Stimulated activated effector memory CD8-positive, alpha-beta T cell treated with anti-CD3 and anti-CD28 coated beads, Interleukin-12 subunit alpha, Interleukin-12 subunit beta, amount 100 ng/mL, for 72 hours (primary cell): Measurements from ENCODE around the gene SLC25A21.

Experiments used
- ATAC-seq: fragments of 150-1000 bp; cut with Tn5 transposase; 2 replicates; pipeline ENCODE4 v1.10.0; 2021
- DNase-seq, 2 donors: peaks; one replicate each; pipeline ENCODE4 v3.0.0; 2021 to 2022; ENCODE audit warnings: low spot score in 2 of 2
- H3K27ac Mint-ChIP-seq: one replicate; pipeline ENCODE4 v1.8.0; 2022; ENCODE audit warnings: mild to moderate bottlenecking, mixed read lengths
- H3K36me3 Mint-ChIP-seq: one replicate; pipeline ENCODE4 v1.8.0; 2022; ENCODE audit warnings: mild to moderate bottlenecking, mixed read lengths
- H3K4me1 Mint-ChIP-seq: one replicate; pipeline ENCODE4 v1.8.0; 2022; ENCODE audit warnings: mixed read lengths
- H3K4me3 Mint-ChIP-seq: one replicate; pipeline ENCODE4 v1.8.0; 2022; ENCODE audit warnings: mild to moderate bottlenecking, mixed read lengths
- H3K9me3 Mint-ChIP-seq: one replicate; pipeline ENCODE4 v1.8.0; 2022; ENCODE audit warnings: mixed read lengths

Gene SLC25A21

DNA sequence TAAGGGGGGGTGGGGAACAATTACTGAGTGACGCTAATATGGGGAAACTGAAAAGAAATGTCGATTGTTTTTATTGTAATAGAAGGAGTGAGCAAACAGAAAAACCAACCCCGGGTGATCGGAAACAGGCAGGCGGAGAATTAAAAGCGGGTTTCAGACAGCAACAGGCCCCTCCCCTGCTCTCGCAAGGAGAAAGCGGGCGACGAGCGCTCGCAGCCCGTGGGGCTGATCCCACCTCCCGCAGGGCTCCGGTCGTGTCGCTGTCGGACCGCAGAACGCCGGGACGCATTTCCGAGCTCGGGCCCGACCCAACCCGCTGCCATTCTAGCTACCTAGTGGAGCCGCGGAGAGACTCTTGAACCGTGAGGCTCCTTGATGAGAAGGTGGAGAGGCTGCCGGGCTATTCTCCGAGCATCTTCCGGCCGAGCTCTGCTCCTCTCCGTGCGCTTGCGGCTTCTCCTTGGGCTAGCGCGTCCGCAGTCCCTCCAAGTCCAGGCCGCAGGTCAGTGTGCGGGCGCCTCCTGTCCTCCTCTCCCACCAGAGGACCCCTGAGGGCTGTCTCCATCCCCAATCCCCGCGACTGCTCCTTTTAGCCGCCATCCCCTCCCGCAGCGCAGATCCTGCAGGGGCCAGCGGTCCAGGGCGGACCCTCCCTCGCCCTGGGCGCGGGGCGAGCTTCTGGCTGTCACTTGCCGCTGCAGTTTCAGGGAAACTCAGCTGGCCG lies 514.8 kb downstream of the SLC25A21 start:
- no peak overlapping the region for H3K27ac Mint-ChIP-seq
- ATAC-seq, result no peak
- no peak overlapping the region for H3K4me3 Mint-ChIP-seq
- no peak for DNase-seq
- H3K9me3 Mint-ChIP-seq, result no peaks in the 10 kb centered on the region
- H3K4me1 Mint-ChIP-seq, result peaks cover 28% of the 10 kb centered on the region
- H3K36me3 Mint-ChIP-seq, result peaks cover 20% of the 10 kb centered on the region

DNA sequence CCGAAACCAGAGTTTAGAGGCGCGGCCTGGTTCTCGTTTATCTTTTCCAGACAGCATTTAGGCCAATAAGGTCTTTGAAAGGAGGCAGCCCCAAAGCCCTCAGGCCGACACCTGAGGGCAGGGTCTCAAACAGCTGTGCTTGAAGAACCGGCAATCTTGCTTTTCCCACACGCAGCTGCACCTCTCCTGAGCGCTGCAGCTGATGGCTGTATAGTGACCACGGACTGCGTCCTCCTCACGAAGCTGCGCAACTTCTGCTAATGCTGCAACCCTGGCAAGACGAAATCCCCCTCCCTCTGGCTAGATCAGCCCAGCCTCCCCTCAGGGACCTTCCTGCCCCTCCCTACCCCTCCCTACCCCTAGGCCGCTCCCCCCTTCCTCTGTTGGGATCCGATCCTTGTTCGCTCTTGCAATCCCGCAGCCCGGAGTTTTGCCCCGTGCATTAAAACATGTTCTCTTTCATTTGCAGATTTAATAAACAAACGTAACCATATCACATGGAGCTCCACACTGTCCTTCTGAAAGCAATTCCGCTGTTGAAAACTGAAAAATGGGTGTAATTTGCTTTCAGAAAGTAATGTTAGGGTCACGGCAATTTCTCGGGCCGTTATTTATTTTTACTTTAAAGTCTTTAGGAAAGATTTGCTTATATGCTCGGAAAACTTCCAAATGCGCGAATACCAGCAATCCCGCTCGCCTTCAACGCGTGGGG lies 515.6 kb downstream of the SLC25A21 start:
- H3K4me3 Mint-ChIP-seq, result no peak overlapping the region

DNA sequence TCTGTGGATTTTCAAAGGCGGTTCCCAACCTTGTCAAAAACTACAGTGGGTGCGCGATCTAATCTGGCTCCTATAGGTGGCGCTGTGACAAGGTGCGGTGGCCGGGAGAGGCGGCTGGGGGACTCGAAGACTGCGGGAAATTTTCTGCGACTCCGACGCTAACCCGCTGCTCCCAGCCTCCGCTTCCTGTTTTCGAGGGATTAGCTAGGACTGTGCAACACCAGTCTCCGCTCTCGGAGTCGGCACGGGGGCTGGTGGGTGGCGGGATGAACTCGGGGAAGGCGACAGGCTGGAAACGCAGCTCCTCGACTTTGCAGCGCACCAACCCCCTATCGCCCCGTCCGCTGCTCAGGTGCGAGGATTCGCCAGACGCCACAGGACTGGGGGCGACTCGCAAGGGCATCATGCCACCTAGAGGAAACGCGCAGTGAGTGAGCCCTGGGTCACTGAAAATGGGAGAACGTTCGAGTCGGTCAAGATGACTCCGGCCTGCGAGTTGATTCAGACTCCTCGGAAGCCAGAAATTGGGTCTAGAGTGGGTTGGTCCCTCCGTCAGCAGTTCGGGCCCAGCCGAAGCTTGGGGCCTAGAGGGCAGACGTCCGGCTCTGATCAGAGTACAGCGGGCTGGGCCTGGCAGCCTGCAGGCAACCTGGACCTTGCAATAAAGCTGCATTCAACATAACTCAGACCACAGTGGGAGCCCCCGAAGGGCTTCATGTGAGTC lies 516.3 kb downstream of the SLC25A21 start:
- DNase-seq (peak in 1 of 2 donors; percentile 48), ATAC-seq (peak; percentile 25)
- H3K4me3 Mint-ChIP-seq, result no peak overlapping the region

More for the DNA sequence above, 515.6 kb downstream of the SLC25A21 start:
- no peak overlapping the region for H3K27ac Mint-ChIP-seq
- peaks cover 20% of the 10 kb centered on the region for H3K36me3 Mint-ChIP-seq
- DNase-seq (no peak), ATAC-seq (no peak)
- H3K9me3 Mint-ChIP-seq, result no peaks in the 10 kb centered on the region
- peaks cover 21% of the 10 kb centered on the region for H3K4me1 Mint-ChIP-seq

DNA sequence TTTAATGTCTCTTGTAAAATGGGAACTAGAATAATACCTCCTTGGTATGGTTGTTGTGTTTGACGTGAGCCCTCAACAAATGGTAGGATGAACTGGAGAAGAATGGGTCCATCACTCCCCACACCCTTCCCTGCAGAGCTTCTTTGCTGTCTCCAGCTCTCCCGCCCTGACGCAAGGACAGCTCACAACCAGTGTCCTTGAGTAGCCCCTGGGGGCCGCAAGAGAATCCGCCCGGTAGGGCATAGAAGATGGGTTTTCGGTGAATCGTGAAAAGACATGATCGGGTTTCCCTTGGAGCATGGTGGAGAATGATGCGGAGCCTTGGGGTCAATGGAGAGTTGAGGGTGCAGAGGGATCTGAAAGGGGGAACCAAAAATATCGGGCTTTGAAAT lies 516.8 kb downstream of the SLC25A21 start:
- ATAC-seq (no peak), DNase-seq (no peak)
- H3K36me3 Mint-ChIP-seq, result peaks cover 20% of the 10 kb centered on the region
- no peaks in the 10 kb centered on the region for H3K9me3 Mint-ChIP-seq
- peaks cover 16% of the 10 kb centered on the region for H3K4me1 Mint-ChIP-seq
- no peak overlapping the region for H3K4me3 Mint-ChIP-seq
- no peak overlapping the region for H3K27ac Mint-ChIP-seq

More for the DNA sequence above, 516.3 kb downstream of the SLC25A21 start:
- H3K27ac Mint-ChIP-seq, result no peak overlapping the region
- H3K36me3 Mint-ChIP-seq, result peaks cover 20% of the 10 kb centered on the region
- H3K9me3 Mint-ChIP-seq, result no peaks in the 10 kb centered on the region
- peaks cover 16% of the 10 kb centered on the region for H3K4me1 Mint-ChIP-seq

DNA sequence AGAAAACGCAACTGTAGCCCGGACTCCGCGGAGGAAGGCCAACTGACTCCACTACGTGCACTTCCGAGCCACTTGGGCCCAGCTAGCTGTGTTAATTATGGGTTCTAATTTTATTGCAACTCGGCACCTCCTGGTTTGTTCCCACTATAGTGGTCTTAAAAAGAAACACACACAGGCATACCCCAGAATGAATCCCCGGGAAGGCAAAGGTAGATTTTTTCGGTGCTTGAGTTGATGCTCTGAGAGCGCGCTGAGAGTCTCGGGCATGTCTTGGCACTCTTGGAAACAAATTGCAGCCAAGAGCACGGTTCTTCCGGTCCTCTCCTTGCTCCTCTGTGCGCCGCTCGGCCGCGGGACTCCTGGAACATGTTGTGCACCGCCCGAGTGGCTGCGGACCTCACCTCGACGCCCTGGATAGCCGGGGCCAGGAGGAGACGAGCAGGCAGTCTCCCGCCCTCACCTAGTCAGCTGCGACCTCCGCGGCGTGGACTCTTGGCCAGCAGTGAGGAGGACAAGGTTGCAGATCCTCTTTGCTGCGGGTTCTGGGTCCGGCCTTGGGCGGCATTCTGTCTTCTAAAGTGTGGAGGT lies 517.5 kb downstream of the SLC25A21 start:
- ATAC-seq (no peak), DNase-seq (no peak)
- H3K4me3 Mint-ChIP-seq, result no peak overlapping the region

DNA sequence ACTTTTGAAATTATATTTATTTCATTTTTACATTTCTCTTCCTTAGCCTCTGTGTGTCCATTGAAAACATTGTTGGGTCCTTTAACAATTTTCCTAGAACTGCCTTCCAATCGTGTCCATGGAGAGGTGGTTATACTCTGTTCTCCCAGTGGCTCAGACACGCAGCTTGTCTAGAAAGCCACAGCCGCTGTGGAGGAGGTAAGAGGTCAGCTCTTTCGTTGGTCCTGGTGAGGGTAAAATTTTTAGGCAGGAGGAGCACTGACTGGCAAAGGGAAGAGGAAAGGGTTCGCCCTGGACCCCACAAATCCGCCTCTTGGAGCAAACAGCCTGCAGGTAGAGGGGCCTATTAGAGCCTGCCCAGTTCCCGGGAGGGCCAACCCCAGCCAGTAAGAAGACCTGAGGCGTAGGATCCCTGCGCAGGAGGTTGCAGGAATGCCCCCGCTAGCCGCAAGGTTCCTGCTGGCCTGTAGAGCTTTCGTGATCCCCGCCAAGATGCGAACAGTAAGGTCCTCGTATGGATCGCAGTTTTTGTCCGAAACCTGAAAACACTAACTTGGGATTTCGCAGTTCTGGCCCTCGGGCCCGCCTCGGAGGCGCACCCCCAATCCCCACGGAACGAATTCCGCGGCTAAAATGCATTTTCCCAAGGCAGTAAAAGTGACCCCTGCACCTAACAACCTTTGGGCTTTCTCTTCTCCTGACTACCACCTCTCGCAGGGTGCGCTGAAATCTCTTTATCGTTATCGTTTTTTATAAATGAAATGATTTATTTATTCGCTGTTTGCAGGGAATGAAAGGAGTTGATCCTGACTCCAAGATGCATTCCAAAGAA lies 518.2 kb downstream of the SLC25A21 start:
- Mint-ChIP-seq H3K4me1 (peaks cover 16% of the 10 kb centered on the region), H3K9me3 (no peaks in the 10 kb centered on the region), H3K4me3 (no peak overlapping the region), H3K36me3 (peaks cover 17% of the 10 kb centered on the region), H3K27ac (no peak overlapping the region)
- no peak for ATAC-seq
- no peak for DNase-seq

More for the DNA sequence above, 517.5 kb downstream of the SLC25A21 start:
- no peaks in the 10 kb centered on the region for H3K9me3 Mint-ChIP-seq
- H3K36me3 Mint-ChIP-seq, result peaks cover 20% of the 10 kb centered on the region
- H3K27ac Mint-ChIP-seq, result no peak overlapping the region
- peaks cover 16% of the 10 kb centered on the region for H3K4me1 Mint-ChIP-seq

DNA sequence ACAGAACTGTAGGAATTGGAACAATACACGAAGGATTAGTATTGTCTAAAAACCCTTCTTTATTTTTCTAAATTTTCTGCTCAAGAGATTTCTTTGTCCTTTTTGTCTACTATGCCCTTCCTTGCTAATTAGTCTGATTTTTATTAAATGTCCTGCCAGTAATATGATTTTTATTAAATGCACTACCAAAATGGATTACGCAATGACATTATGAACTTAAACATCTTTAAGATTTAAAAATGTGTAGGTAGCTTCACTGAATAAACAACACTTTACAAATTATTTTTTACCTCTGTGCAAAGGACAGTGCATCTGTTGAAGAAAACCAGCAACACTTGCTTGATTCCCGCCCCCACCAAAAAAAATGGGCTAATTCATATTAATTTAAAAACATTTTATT lies 519.0 kb downstream of the SLC25A21 start:
- peaks cover 14% of the 10 kb centered on the region for H3K36me3 Mint-ChIP-seq
- peaks cover 17% of the 10 kb centered on the region for H3K4me1 Mint-ChIP-seq
- DNase-seq, result no peak
- ATAC-seq, result no peak
- H3K9me3 Mint-ChIP-seq, result no peaks in the 10 kb centered on the region
- H3K4me3 Mint-ChIP-seq, result no peak overlapping the region
- no peak overlapping the region for H3K27ac Mint-ChIP-seq

DNA sequence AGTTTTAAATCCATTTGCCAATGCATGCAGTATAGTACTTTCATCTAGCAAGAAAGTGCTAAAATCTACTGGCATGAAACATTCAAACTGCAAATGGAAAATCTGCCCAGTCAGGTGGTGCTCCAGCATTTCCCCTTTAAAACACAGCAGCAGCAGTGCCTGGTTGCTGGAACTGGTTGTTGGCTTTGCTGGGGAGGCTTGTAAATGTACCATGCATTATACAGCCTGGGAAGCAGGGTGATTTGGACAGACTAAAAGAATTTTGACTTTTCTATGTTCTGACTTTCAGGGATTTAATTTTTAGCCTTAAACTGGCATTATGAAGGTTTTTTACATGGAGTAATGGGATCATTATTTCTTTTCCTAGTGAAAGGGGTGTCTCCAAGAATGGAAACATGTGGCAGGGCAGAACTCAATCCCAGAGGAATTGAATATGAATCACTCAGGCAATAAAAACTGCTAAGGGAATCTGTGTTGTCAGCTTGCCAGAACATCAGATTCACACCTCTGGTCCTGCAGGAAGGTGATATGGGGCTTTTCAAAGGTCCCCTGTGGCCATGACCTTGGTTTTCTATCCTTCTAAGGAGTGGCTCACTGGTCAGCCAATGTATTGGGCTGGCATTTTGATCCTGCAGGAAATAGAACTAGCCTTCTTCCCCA lies 519.7 kb downstream of the SLC25A21 start:
- DNase-seq (no peak), ATAC-seq (no peak)
- Mint-ChIP-seq H3K36me3 (peaks cover 14% of the 10 kb centered on the region), H3K27ac (no peak overlapping the region), H3K4me3 (no peak overlapping the region), H3K4me1 (peaks cover 20% of the 10 kb centered on the region), H3K9me3 (no peaks in the 10 kb centered on the region)

DNA sequence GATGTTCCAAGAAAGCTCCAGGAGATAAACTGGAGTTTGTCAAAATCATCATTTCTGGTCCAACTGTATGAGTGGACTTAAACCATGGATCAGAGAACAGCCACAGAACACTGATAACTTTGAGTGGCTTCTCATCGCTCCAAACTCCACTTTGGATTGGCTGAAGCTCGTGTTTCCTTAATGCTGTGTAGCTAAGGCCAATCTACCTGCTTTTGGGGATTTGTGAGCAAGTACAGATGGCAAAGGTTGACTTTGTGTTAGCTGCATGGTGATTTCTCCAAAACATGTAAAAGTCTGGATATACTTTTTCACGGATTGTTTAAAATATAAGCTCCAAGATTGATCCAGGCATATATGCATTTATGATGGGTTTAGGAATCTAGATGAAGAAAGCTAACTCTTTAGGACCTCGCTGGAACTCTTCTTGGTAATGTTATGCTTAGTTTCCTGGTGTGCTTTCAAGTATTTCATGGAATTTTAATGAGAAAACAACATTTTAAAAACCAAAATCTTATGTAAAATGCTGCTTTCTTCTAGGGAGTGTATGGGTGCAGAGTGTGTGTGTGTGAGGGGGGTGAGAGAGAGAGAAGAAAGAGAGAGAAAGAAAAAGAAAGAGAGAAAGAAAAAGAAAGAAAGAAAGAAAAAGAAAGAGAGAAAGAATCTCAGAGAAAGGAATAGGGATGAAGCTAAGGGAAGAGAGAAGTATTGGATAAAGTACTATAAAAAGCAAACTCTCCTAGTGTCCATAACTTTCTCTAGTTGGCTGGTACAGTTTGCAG lies 522.3 kb downstream of the SLC25A21 start:
- DNase-seq, result no peak
- no peak overlapping the region for H3K27ac Mint-ChIP-seq
- H3K4me1 Mint-ChIP-seq, result peaks cover 4% of the 10 kb centered on the region
- no peaks in the 10 kb centered on the region for H3K36me3 Mint-ChIP-seq
- ATAC-seq, result no peak
- no peak overlapping the region for H3K4me3 Mint-ChIP-seq
- H3K9me3 Mint-ChIP-seq, result no peaks in the 10 kb centered on the region

DNA sequence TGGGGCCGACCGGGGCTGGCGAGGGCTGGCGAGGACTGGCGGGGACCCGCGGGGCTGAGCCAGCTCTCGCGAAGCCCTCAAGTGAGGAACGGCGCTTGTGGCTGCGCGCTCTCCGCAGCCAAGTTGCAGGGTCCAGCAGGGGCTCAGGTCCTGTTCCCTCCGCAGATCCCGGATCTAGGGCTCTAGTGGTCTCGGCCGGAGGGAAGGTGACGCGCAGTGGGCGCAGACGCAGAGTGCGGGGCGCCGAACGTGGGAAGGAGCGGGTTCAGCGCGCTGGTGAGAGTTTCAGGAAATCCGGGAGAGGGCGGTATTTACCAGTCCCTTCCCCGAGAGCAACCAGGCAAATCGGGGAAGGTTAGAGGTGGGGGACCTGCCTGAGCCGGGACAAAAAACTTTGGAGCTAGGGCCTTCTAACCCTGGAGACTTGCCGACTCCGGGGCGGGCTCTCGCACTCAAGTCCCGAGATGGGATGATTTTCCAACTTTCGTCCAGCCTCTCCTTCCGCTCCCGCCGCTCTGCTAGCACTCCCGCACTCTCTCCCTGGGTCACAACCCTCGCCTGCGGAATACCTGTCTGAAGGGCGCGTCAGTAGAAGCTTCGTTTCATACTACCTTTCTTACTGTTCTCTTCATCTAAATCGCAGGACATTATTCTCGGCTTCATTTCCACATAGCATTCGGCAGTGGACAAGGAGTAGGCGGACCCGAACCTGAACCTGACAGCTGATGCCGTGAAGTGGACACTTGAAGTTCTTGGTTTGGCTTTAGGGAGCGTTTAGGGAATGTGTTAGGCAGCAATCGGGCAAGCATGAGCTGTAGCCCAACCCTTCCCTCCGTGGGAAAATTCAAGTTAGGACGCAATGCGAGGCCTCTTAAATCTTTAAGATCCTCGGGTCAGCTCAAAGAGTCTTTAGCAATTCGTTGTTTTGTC lies 524.3 kb downstream of the SLC25A21 start:
- peaks cover 4% of the 10 kb centered on the region for H3K4me1 Mint-ChIP-seq
- H3K9me3 Mint-ChIP-seq, result no peaks in the 10 kb centered on the region
- DNase-seq (no peak), ATAC-seq (peak; percentile 8)
- no peak overlapping the region for H3K4me3 Mint-ChIP-seq
- no peaks in the 10 kb centered on the region for H3K36me3 Mint-ChIP-seq
- no peak overlapping the region for H3K27ac Mint-ChIP-seq

DNA sequence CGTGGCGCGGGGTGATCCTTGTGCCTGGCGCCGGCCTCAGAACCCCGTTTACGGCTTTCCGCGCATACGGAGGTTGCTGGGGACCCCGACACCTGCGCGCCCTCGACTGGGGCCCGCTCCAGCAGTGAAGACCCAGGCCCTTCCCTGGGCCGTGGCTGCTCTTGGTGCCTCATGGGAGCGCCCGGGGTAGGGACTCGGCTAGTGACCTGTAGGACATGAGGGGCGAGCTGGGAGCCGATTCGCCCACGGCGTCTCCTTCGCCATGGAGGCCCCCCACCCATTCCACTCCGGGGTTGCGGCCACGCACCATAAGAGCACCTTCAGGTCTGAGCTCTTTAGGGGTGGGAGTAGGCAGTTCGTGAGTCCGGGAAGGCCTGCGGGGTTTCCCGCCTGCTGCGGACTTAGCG lies 525.0 kb downstream of the SLC25A21 start:
- DNase-seq (no peak), ATAC-seq (no peak)
- Mint-ChIP-seq H3K9me3 (no peaks in the 10 kb centered on the region), H3K4me1 (peaks cover 4% of the 10 kb centered on the region), H3K36me3 (no peaks in the 10 kb centered on the region), H3K4me3 (no peak overlapping the region), H3K27ac (no peak overlapping the region)

DNA sequence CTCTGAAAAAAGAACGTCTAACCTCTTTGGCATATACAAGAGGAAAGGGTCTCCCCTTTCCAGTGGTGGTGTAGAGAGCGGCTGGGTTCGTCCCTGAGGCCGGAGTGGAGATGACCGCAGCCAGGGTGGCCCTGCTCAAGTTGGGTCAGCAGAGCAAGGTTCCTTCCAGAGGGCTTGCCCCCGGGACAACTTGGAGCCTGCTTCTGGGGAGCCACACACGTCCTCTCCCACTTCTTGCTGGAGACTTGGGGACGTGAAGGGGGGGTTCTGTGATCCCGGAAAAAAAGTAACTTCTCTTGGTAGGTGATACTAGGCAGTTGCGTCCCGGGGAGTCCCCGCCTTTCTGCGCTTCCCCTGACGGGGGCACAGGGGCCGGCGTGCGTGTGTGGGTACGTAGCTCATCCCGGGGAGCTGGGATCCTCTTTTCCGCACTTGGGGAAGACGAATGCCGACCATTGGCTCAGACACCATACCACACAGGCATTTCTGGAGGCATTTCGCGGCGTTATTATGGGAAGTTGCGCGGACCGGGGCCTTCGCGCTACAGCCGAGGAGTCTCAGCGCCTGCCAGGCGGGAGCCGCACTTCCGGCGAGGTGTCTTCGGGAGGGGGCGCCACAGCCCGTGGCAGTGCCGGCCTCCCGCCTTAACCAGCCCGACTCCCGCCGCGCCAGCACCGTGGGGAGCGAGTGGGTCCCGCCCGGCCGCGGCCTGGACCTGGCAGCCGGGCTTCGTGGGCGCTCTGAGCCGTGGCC lies 525.6 kb downstream of the SLC25A21 start:
- Mint-ChIP-seq H3K4me3 (no peak overlapping the region), H3K27ac (no peak overlapping the region), H3K9me3 (no peaks in the 10 kb centered on the region), H3K36me3 (no peaks in the 10 kb centered on the region), H3K4me1 (peaks cover 4% of the 10 kb centered on the region)
- no peak for ATAC-seq
- DNase-seq, result no peak
